ENCODE results near the gene AKAP10.

Gene AKAP10

DNA sequence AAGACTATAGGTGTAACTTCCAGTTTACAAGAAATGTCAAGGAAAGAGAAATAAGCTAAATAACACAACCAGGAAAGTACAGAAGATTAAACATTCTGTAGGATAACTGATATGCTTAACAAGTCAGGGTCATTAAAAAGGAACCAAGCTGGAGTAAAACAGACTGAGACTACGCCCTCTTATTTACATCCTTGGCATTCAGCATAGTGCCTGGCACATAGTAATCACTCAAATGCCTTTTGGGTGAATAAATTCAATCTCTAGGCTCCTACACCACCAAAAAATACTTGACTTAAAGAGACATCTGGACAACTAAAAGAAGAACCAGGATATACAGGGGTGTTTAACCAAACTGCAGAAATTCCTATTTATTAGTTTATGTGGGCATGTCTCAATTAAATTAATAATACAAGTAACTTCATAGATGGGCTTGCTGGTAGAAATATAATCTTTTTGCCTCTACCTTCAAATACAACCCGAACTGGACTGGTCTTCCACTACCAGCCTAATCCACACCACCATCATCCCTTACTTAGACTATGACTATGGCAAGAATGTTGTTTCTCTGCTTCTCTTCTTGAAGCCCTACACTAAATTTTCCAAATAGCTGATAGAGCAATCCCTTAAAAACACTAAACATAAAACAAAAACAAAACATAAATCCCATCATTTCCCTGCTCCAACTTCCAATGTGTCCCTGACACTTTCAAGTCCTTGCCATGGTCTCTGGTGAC is 62.2 kb downstream of the AKAP10 start:
- no peak overlapping the region for H3K4me3 ChIP-seq (ENCODE audit: low read depth, low read length)
- peaks cover 79 to 86% of the 10 kb centered on the region in 2 experiments for H3K36me3 ChIP-seq (ENCODE audit: control insufficient read depth in 2 of 2, insufficient read depth in 1 of 2, low read length in 2 of 2)
- H3K9me3 ChIP-seq (ENCODE audit: control insufficient read depth, insufficient read depth, low read depth, low read length): no peaks in the 10 kb centered on the region
- H3K27ac ChIP-seq (ENCODE audit: extremely low read depth, low read depth, low read length): no peak overlapping the region
- no peak for TF ChIP-seq ZBTB1 (tag by site-specific recombination; IDR thresholded peaks at IDR 0.05)
- no peak for TF ChIP-seq ZNF560 (tag by site-specific recombination; IDR thresholded peaks at IDR 0.05; ENCODE audit: borderline replicate concordance)
- TF ChIP-seq, protein P1, sequence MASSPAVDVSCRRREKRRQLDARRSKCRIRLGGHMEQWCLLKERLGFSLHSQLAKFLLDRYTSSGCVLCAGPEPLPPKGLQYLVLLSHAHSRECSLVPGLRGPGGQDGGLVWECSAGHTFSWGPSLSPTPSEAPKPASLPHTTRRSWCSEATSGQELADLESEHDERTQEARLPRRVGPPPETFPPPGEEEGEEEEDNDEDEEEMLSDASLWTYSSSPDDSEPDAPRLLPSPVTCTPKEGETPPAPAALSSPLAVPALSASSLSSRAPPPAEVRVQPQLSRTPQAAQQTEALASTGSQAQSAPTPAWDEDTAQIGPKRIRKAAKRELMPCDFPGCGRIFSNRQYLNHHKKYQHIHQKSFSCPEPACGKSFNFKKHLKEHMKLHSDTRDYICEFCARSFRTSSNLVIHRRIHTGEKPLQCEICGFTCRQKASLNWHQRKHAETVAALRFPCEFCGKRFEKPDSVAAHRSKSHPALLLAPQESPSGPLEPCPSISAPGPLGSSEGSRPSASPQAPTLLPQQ (tag by site-specific recombination; IDR thresholded peaks at IDR 0.05): no peak
- TF ChIP-seq, protein P2, sequence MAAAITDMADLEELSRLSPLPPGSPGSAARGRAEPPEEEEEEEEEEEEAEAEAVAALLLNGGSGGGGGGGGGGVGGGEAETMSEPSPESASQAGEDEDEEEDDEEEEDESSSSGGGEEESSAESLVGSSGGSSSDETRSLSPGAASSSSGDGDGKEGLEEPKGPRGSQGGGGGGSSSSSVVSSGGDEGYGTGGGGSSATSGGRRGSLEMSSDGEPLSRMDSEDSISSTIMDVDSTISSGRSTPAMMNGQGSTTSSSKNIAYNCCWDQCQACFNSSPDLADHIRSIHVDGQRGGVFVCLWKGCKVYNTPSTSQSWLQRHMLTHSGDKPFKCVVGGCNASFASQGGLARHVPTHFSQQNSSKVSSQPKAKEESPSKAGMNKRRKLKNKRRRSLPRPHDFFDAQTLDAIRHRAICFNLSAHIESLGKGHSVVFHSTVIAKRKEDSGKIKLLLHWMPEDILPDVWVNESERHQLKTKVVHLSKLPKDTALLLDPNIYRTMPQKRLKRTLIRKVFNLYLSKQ (tag by site-specific recombination; IDR thresholded peaks at IDR 0.05; ENCODE audit: borderline replicate concordance): no peak
- no peak for TF ChIP-seq ZNF555 (tag by site-specific recombination; conservative IDR thresholded peaks at IDR 0.05)
- TF ChIP-seq ZIC2 (tag by site-specific recombination; IDR thresholded peaks at IDR 0.05): no peak
- TF ChIP-seq ZNF629 (tag by site-specific recombination; IDR thresholded peaks at IDR 0.05): no peak
- no peak for TF ChIP-seq ZNF341 (tag by site-specific recombination; IDR thresholded peaks at IDR 0.05; ENCODE audit: low read depth)
- TF ChIP-seq, protein P3, sequence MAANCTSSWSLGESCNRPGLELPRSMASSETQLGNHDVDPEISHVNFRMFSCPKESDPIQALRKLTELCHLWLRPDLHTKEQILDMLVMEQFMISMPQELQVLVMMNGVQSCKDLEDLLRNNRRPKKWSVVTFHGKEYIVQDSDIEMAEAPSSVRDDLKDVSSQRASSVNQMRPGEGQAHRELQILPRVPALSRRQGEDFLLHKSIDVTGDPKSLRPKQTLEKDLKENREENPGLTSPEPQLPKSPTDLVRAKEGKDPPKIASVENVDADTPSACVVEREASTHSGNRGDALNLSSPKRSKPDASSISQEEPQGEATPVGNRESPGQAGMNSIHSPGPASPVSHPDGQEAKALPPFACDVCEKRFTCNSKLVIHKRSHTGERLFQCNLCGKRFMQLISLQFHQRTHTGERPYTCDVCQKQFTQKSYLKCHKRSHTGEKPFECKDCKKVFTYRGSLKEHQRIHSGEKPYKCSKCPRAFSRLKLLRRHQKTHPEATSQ (tag by site-specific recombination; IDR thresholded peaks at IDR 0.05): no peak
- TF ChIP-seq GLI4 (tag by site-specific recombination; IDR thresholded peaks at IDR 0.05): no peak
- TF ChIP-seq ZNF670 (tag by site-specific recombination; IDR thresholded peaks at IDR 0.05; ENCODE audit: low read depth): no peak
- ChIA-PET CTCF (interaction anchor here (0.8 to 1.3 kb wide), 2 partner anchors 11 to 107 kb away, joined by 3 read pairs; no protein-coding TSS in a partner anchor), POLR2A (no interaction called here)
- no peaks in the 10 kb centered on the region for H3K4me1 ChIP-seq (ENCODE audit: control insufficient read depth, insufficient read depth, low read length)

DNA sequence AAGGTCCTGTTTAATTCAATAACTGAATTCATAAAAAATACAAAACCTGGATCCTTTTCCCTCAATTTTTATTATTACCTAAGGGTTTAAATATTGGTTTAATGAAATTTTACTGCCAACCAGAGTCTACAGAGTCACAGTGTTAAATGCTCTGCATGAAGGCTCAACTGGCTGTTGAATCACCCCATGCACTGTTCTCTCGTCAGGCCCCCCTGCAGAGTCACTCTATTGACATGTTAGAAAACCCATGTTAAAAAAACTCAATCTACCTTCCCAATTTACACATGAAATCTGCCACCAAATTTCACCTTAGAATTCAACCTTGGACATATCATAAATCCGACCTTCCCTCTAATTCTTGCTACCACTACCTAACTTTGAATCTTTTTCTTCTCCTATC is 66.6 kb downstream of the AKAP10 start:
- Histone ChIP-seq H3K4me1 (ENCODE audit: control insufficient read depth, insufficient read depth, low read length) (no peaks in the 10 kb centered on the region), H3K27ac (ENCODE audit: extremely low read depth, low read depth, low read length) (no peak overlapping the region), H3K4me3 (ENCODE audit: low read depth, low read length) (no peak overlapping the region), H3K9me3 (ENCODE audit: control insufficient read depth, insufficient read depth, low read depth, low read length) (no peaks in the 10 kb centered on the region), H3K36me3 (ENCODE audit: control insufficient read depth in 2 of 2, insufficient read depth in 1 of 2, low read length in 2 of 2) (peaks cover 76 to 91% of the 10 kb centered on the region in 2 experiments)
- POLR2A ChIA-PET: no interaction called here
- CTCF ChIA-PET: interaction anchor here (0.6 kb wide), 1 partner anchor 222 kb away, joined by 4 read pairs; no protein-coding TSS in a partner anchor
- TF ChIP-seq GLIS1 (tag by site-specific recombination; IDR thresholded peaks at IDR 0.05) (peak; percentile 60), ZNF174 (tag by site-specific recombination; IDR thresholded peaks at IDR 0.05) (no peak), ZNF10 (tag by site-specific recombination; IDR thresholded peaks at IDR 0.05) (no peak)

DNA sequence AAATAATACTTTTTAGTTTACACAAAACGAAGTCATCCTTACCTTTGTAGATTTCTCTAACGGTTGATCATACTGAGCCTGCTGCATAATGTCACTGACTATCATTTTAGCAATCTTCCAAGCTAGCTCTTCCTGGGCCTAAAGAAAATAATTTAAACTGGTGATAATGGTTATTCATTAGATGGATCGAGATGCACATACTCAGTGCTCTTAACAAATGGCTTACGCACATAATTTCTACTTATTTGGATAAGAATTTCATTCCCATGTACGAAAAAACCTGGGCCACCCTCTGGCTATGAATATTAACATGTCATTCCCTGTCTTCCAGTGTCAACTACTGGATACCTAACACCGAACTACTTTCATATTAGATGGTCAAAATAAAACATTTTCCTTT is 68.5 kb downstream of the AKAP10 start:
- peaks cover 77 to 89% of the 10 kb centered on the region in 2 experiments for H3K36me3 ChIP-seq (ENCODE audit: control insufficient read depth in 2 of 2, insufficient read depth in 1 of 2, low read length in 2 of 2)

More for the DNA sequence above, 68.5 kb downstream of the AKAP10 start:
- Histone ChIP-seq H3K9me3 (ENCODE audit: control insufficient read depth, insufficient read depth, low read depth, low read length) (no peaks in the 10 kb centered on the region), H3K27ac (ENCODE audit: extremely low read depth, low read depth, low read length) (no peak overlapping the region), H3K4me1 (ENCODE audit: control insufficient read depth, insufficient read depth, low read length) (no peaks in the 10 kb centered on the region), H3K4me3 (ENCODE audit: low read depth, low read length) (no peak overlapping the region)
- CTCF ChIA-PET: interaction anchor here (0.6 to 1.0 kb wide), 2 partner anchors 10 to 28 kb away, joined by 4 to 5 read pairs; no protein-coding TSS in a partner anchor
- POLR2A ChIA-PET: no interaction called here
- no peak for TF ChIP-seq ZNF791 (tag by site-specific recombination; IDR thresholded peaks at IDR 0.05)
- TF ChIP-seq ZFP3 (tag by site-specific recombination; IDR thresholded peaks at IDR 0.05; ENCODE audit: low read depth): no peak
- TF ChIP-seq ZFP41 (tag by site-specific recombination; IDR thresholded peaks at IDR 0.05; ENCODE audit: borderline replicate concordance): no peak
- no peak for TF ChIP-seq PRDM1 (tag by site-specific recombination; IDR thresholded peaks at IDR 0.05)
- TF ChIP-seq ZSCAN16 (tag by site-specific recombination; IDR thresholded peaks at IDR 0.05): no peak
- TF ChIP-seq RBAK (tag by site-specific recombination; IDR thresholded peaks at IDR 0.05): no peak
- TF ChIP-seq ZNF2 (tag by site-specific recombination; IDR thresholded peaks at IDR 0.05): no peak

All from HEK293 (cell line).